ENCODE results near the gene SF3B1.
"Not testable (repeated sequence)": the region's sequence is repeated elsewhere in the genome, so short reads cannot be mapped to it uniquely, and the experiment has no call there.

The SF3B1 gene

DNA sequence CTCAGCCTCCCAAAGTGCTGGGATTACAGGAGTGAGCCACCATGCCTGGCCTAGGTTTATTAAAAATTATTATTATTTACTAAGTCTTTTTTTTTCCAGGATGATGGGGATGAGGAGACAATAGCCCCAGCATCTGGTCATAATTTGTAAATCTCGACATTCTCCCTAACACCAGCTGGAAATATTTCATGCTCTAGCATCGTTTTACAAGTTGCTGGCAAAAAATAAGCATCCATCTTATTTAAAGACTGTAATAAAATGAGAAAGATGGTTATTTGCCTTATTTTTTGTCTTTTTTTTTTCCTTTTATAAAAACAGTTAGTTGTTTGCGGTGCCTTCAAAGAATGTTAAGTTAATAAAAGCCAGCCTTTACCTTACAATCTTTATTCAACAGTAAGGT is 56.7 kb downstream of the SF3B1 start:
- no peak for FAIRE-seq

DNA sequence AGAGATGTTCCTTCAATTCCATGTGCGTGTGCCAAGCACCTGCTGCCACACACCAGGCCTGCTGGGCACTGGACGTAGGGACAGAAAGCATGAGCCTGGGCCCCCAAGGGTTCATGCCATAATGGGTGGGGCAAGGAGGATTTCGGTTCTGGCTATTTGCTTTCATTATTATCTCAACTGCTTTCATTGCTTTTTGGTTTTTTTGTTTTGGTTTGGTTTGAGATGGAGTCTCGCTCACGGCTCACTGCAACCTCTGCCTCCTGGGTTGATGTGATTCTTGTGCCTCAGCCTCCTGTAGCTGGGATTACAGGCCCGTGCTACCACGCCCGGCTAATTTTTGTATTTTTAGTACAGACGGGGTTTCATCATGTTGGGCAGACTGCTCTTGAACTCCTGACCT is 57.2 kb downstream of the SF3B1 start:
- FAIRE-seq, result no peak

DNA sequence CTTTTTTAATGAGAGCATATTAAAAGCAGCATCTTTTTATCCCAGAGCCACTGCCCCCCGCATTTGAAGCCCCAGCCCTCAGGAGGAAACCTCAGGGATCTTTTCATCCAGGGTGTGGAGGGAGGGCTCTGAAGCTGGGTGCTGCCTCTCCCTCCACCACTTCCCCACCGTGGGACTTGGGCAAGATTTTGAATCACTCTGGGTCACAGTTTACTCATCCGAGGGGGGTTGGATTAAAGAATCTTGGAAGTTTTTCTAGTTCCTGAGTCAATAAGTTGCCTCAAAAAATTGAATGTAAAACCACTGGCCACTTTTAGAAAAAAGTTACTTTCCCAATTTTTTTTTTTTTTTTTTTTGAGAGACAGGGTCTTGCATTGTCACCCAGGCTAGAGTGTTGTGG is 62.2 kb downstream of the SF3B1 start:
- FAIRE-seq, result no peak

DNA sequence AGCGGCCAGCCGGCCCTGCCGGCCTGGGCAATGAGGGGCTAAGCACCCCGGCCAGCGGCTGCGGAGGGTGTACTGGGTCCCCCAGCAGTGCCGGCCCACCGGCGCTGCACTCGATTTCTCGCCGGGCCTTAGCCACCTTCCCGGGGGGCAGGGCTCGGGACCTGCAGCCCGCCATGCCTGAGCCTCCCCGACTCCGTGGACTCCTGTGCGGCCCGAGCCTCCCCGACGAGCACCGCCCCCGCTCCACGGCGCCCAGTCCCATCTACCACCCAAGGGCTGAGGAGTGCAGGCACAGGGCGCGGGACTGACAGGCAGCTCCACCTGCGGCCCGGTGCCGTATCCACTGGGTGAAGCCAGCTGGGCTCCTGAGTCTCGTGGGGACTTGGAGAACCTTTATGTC is 64.2 kb downstream of the SF3B1 start:
- not testable (repeated sequence) for FAIRE-seq

DNA sequence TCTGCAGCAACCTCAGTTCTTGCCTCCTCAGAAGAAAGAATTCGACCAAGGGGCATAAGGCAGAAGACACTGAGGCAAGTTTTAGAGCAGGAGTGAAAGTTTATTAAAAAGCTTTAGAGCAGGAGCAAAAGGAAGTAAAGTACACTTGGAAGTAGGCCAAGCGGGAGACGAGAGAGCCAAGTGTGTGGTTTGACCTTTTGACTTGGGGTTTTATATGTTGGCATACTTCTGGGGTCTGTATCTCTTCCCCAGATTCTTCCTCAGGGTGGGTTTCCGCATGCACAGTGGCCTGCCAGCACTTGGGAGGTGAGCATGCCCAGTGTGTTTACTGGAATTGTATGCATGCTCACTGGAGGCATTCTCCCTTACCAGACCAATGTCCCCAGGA is 64.9 kb downstream of the SF3B1 start:
- no peak for FAIRE-seq

DNA sequence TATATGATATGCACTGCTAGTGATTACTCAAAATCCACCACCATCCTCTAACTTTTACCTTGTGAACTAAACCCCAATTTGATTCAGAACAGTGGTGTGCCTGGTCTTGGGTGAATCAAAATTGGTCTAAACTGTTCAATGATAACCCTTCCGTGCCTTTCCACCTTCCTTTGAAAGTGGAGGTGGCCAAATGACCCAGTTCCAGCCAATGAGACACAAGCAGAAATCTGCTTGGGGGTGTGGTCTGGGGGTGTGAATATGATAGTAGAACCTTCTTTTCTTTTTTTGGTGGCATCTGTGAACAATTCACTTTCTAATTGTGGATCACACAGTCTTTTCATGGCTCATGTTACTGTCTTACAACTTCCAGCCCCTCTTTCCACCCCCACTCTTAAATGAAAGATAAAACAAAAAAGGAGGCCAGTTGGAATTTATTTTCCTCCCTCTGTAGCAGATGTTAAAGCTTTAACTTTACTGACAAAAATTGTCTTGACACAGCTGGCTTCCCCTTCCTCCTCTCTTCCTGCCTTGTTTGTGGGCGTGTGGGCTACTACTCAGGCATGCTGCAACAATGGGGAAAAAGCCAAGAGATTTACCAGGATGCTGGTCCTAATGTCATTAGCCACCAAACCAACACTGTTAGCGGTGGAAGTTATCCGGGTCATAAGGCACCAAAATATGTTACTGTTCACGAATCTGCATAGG is 65.4 kb downstream of the SF3B1 start:
- FAIRE-seq, result no peak

DNA sequence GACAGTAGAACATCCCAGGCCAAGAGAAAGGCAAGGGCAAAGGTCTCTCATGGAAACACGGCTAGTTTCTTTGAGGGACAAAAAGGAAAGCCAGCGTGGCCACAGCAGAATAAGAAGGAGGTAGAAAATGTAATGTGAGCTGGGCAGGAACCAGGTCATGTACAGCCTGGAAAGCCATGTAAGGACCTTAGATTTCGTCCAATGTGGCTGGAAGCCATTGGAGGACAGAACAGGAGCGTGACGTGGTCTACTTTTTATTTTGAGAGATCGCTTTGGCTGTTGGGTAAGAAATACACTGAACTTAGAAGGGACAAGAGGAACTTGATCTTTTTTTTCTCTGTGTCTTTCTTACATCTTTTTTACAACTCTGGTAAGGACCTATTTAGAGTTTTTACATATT is 66.4 kb downstream of the SF3B1 start:
- FAIRE-seq, result no peak

DNA sequence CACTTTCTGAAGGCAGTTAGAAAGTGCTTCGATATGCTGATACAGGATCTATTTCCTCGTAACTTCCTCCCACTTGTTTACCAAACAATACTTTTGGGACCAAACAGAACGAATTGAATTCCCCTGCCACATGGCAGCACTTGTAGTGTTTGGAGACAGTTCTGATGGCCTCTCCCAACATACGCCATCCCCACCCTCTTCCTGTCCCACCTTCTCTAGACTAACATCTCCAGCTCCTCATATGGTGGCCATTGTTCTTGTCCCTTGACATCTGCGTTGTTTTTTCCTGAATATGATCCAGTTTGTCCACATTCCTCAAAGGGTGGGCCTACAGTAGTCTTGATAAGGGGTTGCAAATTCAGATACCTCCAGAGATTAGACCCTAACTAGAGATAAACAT is 70.8 kb downstream of the SF3B1 start:
- FAIRE-seq, result no peak

DNA sequence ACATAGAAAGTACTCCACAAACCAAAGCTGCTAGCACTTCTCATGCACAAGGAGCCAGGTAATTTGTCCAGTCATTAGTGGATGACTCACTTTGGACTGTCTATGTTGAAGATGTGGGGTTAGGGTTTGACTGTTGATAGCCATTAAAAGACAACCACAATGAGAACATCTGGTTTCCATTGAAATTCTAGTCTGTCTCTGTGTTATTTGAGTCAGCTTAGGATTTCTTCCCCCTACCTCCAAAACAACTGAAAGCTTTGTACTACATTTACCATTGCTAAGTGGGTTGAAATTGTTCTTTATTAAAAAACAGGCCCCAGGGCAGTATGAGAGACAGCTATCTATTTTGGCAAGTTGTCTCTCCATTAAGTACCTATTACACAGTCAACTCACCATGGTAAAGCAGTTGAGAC is 74.1 kb downstream of the SF3B1 start:
- FAIRE-seq, result no peak

DNA sequence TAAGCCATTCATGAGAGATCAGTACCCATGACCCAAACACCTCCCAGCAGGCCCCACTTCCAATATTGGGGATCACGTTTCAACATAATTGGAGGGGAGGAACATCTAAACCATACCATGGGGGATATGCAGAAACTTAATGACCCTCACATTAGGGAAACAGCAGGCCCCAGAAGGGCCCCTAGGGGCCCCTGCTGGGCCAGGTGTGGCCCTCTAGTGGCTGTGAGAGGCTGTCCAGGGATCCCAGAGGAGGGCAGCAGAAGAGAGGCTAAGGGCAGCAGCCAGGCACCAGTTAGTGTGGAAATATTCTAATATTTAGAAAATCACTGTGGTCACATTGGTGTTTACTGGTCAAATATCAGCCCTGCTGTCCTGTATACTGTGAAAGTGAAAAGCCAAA is 75.0 kb downstream of the SF3B1 start:
- no peak for FAIRE-seq

DNA sequence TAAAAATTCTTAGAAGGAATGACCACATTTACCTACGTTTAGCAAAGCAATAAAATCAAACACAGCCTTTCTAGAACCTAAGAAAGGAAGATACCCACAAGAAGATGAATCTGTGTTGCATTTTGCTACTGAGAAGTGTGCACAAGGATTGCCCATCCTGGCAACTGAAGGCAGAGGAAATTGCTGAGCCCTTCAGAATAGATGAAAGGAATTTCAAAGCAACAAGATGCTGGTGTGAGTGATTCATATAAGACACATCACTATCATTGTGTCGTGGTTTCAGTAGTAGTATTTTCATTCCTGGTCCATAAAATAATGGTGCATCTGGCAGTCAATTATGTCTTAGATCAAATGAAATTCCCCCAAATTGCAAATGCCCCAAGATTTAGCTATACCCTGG is 75.9 kb downstream of the SF3B1 start:
- no peak for FAIRE-seq

DNA sequence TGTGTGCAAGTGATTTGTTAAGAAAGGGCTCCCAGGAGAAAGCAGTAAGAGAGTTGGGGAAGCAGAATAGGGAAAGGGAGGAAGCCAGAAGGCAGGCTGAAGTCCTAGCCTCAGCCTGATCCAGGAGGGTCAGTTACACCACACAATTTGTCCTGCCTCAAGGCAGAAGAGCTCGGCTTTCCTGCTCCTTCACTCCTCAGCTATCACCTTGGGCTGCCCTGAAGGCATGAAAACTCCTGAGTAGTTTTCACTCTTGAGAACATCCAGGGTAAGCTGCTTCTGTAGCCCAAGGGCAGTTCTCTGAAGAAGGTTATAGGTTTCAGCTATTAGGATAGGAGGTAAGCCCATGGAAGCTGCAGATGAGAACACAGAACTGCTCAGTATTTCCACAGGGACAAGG is 76.8 kb downstream of the SF3B1 start:
- FAIRE-seq, result no peak

DNA sequence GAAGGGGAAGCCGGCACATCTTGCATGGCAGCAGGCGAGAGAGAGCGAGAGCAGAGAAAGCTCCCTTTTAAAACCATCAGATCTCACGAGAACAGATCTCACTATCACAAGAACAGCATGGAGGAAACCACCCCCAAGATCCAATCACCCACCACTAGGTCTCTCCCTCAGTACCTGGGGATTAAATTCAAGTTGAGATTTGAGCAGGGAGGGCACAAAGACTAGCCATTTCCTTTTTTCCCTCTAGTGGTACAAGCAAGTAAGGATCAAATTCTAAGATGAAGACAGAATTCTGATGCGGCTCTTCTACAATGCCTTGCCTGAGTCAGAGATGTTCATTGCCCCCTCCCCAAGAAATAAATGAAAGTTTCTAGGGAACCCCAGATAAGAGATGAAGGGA is 78.7 kb downstream of the SF3B1 start:
- FAIRE-seq, result no peak

DNA sequence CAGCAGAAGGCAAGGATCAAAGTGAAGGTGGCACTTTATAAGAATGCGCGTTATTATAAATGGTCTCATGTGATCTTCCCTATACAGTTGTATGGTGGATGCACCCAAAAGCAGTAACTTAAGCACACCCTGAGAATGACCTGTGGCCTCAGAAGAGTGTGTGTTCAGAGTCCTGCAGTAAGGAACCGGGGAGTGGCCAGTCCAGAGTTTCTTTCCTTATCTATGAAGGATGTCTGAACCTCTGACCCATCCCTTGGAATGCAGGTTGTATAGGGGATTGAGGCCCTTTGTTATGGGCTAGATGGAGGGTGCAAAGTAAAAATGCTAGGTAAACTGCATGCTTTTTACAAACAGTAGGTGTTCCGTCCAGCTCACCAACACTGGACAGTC is 80.7 kb downstream of the SF3B1 start:
- no peak for FAIRE-seq

DNA sequence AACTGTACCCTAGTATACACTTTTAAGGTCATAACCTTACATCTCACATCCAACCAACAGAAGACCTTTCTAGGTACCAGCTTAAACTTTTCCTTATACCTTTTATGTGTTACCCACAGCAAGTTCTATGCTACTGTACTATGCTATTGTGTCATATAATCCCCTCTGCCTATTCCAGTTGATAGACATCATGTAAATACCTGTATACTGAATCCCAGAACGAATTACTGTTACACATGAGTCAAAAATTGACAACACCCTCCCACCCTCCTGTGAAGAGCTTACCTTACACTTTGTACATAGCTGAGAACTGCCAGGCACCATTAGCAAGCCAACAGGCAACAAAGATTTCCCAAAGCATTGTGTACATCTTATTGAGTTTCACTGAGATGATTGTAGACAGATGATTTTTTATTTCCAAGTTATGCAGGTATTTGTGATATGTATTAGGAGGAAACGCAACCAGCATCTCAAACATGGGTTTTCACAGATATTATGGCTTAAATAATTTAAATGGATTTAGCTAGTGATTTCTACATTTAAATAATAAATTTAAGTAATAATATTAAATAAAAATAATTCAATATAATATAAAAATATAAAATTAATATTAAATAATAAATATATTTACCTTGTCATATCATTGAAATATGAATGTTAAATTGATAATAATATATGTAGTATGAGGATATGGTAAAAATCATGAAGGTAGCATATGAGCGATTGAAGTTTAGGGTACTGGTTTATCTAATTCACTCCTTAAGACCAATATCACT is 81.2 kb downstream of the SF3B1 start:
- FAIRE-seq, result no peak

DNA sequence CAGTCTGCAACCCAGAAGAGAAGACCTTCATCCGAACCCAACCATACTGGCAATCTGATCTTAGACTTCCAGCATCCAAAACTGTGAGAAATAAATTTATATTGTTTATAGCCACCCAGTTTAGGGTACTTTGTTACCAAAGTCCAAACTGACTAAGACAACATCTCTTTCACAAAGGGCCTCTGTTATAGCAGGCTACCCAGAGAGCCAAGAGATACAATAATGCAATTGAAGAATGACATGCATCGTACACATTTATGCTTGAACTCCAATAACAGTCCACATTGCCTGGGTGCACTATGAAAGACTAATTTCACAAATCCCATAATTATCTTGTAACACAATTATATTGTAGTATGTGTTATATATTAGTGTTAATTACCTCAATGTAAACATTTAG is 85.1 kb downstream of the SF3B1 start:
- FAIRE-seq, result no peak

DNA sequence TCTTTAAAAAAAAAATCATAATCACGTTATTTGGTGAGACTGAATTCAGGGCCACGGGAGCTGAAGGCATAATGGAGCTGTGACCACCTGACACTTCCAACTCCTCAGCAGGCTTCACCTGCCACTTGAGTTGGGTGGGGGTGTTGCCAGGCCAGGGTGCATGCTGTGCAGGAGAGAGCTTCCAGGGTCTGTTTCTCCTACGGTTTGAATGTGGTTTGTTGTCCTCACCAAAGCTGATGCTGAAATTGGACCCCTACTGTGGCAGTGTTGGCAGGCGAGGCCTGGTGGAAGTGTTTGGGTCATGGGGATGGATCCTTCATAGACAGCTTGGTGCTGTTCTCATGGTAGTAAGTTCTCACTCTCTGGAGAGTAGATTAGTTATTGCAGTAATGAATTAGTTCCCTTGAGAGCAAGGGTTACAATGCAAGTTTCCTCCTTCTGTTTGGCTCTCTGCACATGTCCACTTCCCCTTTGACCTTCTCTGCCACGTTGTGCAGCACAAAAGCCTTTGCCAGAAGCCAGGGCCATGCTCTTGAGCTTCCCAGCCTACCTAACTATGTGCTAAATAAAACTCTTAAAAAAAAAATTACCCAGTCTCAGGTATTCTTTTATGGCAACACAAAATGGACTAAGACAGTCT is 86.0 kb downstream of the SF3B1 start:
- FAIRE-seq, result no peak

DNA sequence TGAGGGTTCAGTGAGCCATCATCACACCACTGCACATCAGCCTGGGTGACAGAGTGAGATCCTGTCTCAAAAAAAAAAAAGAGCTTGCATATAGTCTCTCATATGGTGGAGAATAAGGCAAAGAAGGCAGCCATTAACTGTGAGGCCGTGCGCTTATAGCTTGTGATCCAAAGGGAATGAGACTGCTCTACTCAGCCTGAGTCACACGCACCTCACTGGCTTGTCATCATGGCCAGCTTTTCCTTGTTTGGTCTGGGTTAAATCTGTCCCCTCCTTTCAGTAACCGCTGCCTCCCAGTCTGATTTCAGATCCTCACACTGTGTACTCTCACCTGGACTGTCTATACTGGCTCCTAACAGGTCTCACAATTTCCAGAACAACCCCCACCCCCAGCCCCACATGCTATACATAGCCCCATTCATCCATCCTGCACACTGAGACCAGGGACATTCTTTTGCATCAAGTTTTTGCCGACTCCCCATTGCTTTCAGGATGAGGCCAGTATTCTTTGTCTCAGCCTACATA is 88.9 kb downstream of the SF3B1 start:
- no peak for FAIRE-seq

DNA sequence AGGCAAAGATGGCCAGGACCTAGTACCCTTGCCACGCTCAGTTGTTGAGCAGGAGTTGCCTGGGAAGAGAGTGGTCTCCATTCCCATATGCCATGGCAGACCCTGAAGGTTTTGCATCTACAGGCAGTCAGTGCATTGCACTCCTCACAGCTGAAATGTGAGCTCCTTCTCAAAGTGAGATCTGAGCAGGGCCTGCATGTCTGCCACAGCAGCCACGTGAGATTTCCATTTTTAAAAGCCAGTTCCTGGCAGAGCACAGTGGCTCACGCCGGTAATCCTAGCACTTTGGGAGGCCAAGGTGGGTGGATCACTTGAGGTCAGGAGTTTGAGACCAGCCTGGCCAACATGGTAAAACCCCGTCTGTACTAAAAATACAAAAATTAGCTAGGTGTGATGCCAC is 90.9 kb downstream of the SF3B1 start:
- not testable (repeated sequence) for FAIRE-seq

DNA sequence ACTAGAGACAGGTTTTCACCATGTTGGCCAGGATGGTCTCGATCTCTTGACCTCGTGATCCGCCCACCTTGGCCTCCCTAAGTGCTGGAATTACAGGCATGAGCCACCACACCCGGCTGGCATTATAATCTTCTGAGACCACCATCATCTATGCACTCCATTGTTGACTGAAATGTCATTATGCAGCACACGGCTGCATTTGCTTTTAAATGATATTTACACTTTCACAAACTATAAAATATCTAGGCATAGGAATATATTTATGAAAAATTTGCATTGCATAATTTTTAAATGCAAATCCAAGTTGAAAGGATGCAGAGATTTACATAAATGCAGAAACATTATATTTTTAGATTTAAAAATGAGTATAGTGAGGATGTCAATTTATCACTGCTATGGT is 94.2 kb downstream of the SF3B1 start:
- no peak for FAIRE-seq
